Upper lobe of right lung (tissue), 1 donor: ENCODE measurements around the gene RALA. TPM values are rescaled to one million over a fixed set of nuclear protein-coding genes. Genes with fewer than 3 reads are reported as not detected.

Source experiments
- ATAC-seq: fragments of 200-7000 bp; cut with Tn5 transposase; one replicate; pipeline ENCODE4 v1.9.1; 2020; ENCODE audit warnings: mild to moderate bottlenecking, moderate library complexity
- DNase-seq: peaks from one replicate; pipeline ENCODE4 v3.0.0-alpha.2; 2020
- H3K27ac ChIP-seq: fragments of 200-600 bp; one replicate; pipeline ENCODE4 v1.8.0; 2022
- H3K27me3 ChIP-seq: fragments of 200-600 bp; one replicate; pipeline ENCODE4 v1.8.0; 2022; ENCODE audit warnings: mild to moderate bottlenecking
- H3K36me3 ChIP-seq: fragments of 200-600 bp; one replicate; pipeline ENCODE4 v1.8.0; 2022
- H3K4me1 ChIP-seq: fragments of 200-600 bp; one replicate; pipeline ENCODE4 v1.8.0; 2022
- H3K4me3 ChIP-seq: fragments of 200-600 bp; one replicate; pipeline ENCODE4 v1.8.0; 2022; ENCODE audit warnings: mild to moderate bottlenecking
- H3K9me3 ChIP-seq: fragments of 200-600 bp; one replicate; pipeline ENCODE4 v1.8.0; 2022
- CTCF ChIP-seq: fragments of 200-600 bp; IDR thresholded peaks from one replicate; pipeline ENCODE4 v1.8.0; 2022; ENCODE audit warnings: antibody characterized with exemption
- intact Hi-C: fragments of 100-400 bp; cut with DNase I; formaldehyde crosslinking; loops from one replicate; pipeline ENCODE4 v1.11.0; 2022
- total RNA-seq: library from RNA; stranded (reverse); fragmentation: NEBNext Ultra II Directional; extraction: Animal tissue kit (Norgen Biotek cat#: 25700); gene quantifications from one replicate; pipeline ENCODE4 v1.2.1, GENCODE V29; 2021
- donor health status: DM: no; HTN: yes; CAD: no; lungs with severe emphysema.

The RALA gene
- total RNA-seq, 1 donor from 2014 or later: 53.4 TPM

- H3K9me3 ChIP-seq: no peaks in the 10 kb centered on the region
- H3K27me3 ChIP-seq: no peaks in the 10 kb centered on the region
- TF ChIP-seq CTCF: no peak
- intact Hi-C loops: no loop called here
- no peak for ATAC-seq
- peaks cover 2% of the 10 kb centered on the region for H3K4me1 ChIP-seq
- no peak for DNase-seq
- no peak overlapping the region for H3K27ac ChIP-seq
- no peaks in the 10 kb centered on the region for H3K36me3 ChIP-seq
- H3K4me3 ChIP-seq: no peak overlapping the region
Measured at GRCh38 chr7:39594988-39595620, 28.3 kb upstream of the RALA start.

GRCh38 chr7:39602351-39602750, 21.0 kb upstream of the RALA start:
- intact Hi-C loops: no loop called here
- no peaks in the 10 kb centered on the region for H3K4me1 ChIP-seq
- H3K27me3 ChIP-seq: no peaks in the 10 kb centered on the region
- no peak for ATAC-seq
- H3K36me3 ChIP-seq: no peaks in the 10 kb centered on the region
- TF ChIP-seq CTCF: no peak
- H3K27ac ChIP-seq: no peak overlapping the region
- H3K4me3 ChIP-seq: no peak overlapping the region
- DNase-seq: no peak
- no peaks in the 10 kb centered on the region for H3K9me3 ChIP-seq

GRCh38 chr7:39603924-39604323, 19.4 kb upstream of the RALA start:
- ATAC-seq: no peak

GRCh38 chr7:39605087-39605486, 18.3 kb upstream of the RALA start:
- intact Hi-C loops: no loop called here
- no peaks in the 10 kb centered on the region for H3K27me3 ChIP-seq

More at GRCh38 chr7:39603924-39604323, 19.4 kb upstream of the RALA start:
- Histone ChIP-seq H3K4me1 (no peaks in the 10 kb centered on the region), H3K36me3 (no peaks in the 10 kb centered on the region), H3K4me3 (no peak overlapping the region), H3K9me3 (no peaks in the 10 kb centered on the region), H3K27me3 (no peaks in the 10 kb centered on the region), H3K27ac (no peak overlapping the region)
- no peak for DNase-seq
- intact Hi-C loops: no loop called here
- no peak for TF ChIP-seq CTCF

GRCh38 chr7:39606352-39606751, 17.0 kb upstream of the RALA start:
- Histone ChIP-seq H3K36me3 (no peaks in the 10 kb centered on the region), H3K27me3 (no peaks in the 10 kb centered on the region), H3K4me1 (no peaks in the 10 kb centered on the region), H3K27ac (no peak overlapping the region), H3K4me3 (no peak overlapping the region), H3K9me3 (no peaks in the 10 kb centered on the region)
- ATAC-seq (no peak), DNase-seq (no peak)
- TF ChIP-seq CTCF: no peak
- intact Hi-C loops: no loop called here

More at GRCh38 chr7:39605087-39605486, 18.3 kb upstream of the RALA start:
- no peaks in the 10 kb centered on the region for H3K4me1 ChIP-seq
- no peaks in the 10 kb centered on the region for H3K36me3 ChIP-seq
- no peak overlapping the region for H3K4me3 ChIP-seq
- H3K9me3 ChIP-seq: no peaks in the 10 kb centered on the region
- ATAC-seq (no peak), DNase-seq (no peak)
- TF ChIP-seq CTCF: no peak
- no peak overlapping the region for H3K27ac ChIP-seq

GRCh38 chr7:39606941-39607340, 16.4 kb upstream of the RALA start:
- ATAC-seq: no peak
- Histone ChIP-seq H3K27me3 (no peaks in the 10 kb centered on the region), H3K36me3 (no peaks in the 10 kb centered on the region), H3K4me3 (no peak overlapping the region), H3K27ac (peak overlapping the region; percentile 20), H3K4me1 (no peaks in the 10 kb centered on the region), H3K9me3 (no peaks in the 10 kb centered on the region)
- intact Hi-C loops: no loop called here
- DNase-seq: no peak
- no peak for TF ChIP-seq CTCF
